ENCODE measurements around the gene LRMDA.

DNA sequence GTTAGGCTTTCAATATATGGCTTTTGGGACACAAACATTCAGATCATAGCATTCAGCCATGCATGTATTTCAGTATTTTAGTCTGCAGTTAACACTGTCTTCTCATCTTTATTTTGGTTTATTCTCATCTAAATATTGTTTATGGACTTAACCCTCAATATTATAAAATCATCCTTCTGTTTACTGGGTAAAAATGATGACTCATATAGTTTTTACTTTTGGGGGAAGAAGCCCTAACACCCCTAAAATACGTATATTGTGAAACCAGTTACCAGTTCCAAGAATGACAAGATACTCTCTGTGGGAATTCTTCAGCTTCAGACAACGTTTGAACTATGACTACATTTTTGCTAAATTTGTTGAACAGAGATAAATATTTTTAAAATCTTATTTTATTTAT is 505.4 kb downstream of the LRMDA start:
- TF ChIP-seq, protein P1, sequence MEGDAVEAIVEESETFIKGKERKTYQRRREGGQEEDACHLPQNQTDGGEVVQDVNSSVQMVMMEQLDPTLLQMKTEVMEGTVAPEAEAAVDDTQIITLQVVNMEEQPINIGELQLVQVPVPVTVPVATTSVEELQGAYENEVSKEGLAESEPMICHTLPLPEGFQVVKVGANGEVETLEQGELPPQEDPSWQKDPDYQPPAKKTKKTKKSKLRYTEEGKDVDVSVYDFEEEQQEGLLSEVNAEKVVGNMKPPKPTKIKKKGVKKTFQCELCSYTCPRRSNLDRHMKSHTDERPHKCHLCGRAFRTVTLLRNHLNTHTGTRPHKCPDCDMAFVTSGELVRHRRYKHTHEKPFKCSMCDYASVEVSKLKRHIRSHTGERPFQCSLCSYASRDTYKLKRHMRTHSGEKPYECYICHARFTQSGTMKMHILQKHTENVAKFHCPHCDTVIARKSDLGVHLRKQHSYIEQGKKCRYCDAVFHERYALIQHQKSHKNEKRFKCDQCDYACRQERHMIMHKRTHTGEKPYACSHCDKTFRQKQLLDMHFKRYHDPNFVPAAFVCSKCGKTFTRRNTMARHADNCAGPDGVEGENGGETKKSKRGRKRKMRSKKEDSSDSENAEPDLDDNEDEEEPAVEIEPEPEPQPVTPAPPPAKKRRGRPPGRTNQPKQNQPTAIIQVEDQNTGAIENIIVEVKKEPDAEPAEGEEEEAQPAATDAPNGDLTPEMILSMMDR (IDR thresholded peaks at IDR 0.05; ENCODE audit: low read depth, low read length), result no peak
- TF ChIP-seq EZH2phosphoT487 (IDR thresholded peaks at IDR 0.05; ENCODE audit: low read depth), result no peak

All from OCI-LY3 (cell line).